Astrocyte of the spinal cord (primary cell): Measurements from ENCODE around the gene RSPRY1.
"Not testable (repeated sequence)": the region's sequence is repeated elsewhere in the genome, so short reads cannot be mapped to it uniquely, and the experiment has no call there.

Experiments
- DNase-seq: peaks from one replicate; pipeline ENCODE4 v3.0.0; 2011; ENCODE audit warnings: low read depth, low spot score
- H3K4me3 ChIP-seq: 2 replicates; pipeline ENCODE4 v1.5.1; 2011; ENCODE audit warnings: low read depth, mild to moderate bottlenecking, low read length, moderate library complexity
- in situ Hi-C: cut with HindIII; loops from 2 replicates; pipeline ENCODE4 v1.10.0; 2017; ENCODE audit warnings: low sequenced_read_pairs
- TF ChIP-seq, protein P1 (sequence below): IDR thresholded peaks from 2 replicates; pipeline ENCODE4 v1.5.1; 2012; ENCODE audit warnings: low read depth, mild to moderate bottlenecking, low read length, inconsistent platforms

RSPRY1 gene

DNA sequence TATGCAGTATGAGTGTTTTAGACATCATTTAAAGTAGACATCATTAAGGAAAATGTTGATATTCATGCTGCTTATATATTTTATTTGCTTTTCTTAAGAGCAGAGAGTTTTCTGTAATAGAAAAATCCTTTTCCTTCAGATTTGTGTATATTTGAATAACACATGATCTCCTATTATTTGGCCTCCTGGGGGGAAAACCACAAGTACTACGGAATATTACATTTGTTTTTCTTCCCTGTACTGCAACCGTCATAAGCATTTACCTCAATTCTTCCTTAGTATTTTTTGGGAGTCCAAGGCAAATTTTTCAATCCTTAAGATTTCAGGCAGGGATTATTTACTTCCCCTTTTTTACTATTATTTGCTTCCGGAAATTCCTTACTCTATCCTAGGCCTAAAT is 6.0 kb downstream of the RSPRY1 start:
- peak; percentile 77 for DNase-seq
- TF ChIP-seq, protein P1, sequence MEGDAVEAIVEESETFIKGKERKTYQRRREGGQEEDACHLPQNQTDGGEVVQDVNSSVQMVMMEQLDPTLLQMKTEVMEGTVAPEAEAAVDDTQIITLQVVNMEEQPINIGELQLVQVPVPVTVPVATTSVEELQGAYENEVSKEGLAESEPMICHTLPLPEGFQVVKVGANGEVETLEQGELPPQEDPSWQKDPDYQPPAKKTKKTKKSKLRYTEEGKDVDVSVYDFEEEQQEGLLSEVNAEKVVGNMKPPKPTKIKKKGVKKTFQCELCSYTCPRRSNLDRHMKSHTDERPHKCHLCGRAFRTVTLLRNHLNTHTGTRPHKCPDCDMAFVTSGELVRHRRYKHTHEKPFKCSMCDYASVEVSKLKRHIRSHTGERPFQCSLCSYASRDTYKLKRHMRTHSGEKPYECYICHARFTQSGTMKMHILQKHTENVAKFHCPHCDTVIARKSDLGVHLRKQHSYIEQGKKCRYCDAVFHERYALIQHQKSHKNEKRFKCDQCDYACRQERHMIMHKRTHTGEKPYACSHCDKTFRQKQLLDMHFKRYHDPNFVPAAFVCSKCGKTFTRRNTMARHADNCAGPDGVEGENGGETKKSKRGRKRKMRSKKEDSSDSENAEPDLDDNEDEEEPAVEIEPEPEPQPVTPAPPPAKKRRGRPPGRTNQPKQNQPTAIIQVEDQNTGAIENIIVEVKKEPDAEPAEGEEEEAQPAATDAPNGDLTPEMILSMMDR = no peak
- H3K4me3 ChIP-seq = no peak overlapping the region
- in situ Hi-C loops = no loop called here

DNA sequence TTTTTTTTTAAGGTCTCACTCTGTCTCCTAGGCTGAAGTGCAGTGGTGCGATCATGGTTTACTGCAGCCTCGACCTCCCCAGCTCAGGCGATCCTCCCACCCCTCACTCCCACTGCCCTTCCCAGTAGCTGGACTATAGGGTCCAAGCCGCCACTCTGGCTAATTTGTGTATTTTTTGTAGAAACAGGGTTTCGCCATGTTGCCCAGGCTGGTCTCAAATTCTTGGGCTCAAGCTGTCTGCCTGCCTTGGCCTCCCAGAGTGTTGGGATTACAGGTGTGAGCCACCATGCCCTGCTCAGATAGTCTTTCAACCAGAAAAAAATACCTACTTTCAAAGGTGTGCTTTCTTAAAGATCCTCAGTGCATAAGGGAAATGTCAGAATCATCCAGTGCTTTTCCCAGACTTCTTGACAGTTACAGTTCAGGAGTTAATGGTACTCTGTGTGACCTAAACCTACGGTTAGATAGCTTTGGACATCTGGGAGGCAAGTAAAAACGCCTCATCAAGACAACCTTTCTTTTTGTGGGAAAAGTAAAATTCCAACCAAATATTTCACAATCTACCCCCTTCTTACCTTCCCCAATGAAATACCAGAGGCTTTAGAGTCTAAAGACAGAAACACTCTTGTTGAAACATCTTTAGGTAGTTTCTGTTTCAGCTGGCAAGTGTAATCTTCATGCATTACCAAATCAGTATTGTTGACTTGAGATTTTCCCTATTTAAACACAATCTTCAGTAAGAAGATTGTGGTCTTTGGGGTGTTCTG is 6.8 kb downstream of the RSPRY1 start:
- DNase-seq = peak; percentile 75
- TF ChIP-seq, protein P1 = no peak
- H3K4me3 ChIP-seq = no peak overlapping the region
- in situ Hi-C loops = no loop called here

DNA sequence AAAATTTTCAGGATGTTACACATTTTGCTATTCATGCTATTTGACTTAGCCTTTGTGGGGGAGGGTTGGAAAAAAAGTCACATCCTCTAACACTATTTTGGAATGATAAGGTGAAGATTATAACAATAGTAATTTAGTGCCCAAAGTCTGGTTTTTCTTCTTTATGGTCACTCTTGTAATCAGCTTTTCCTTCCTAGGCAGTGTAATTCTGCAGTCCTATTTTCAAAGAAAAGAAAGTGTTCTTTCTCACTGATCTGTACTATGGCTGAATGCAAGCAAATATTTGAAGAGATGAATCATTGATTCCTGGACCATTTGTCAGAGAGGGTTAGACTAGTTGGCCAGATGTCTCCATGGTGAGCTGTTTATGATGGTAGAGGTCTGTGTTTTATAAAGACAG is 8.4 kb downstream of the RSPRY1 start:
- TF ChIP-seq, protein P1 = no peak
- in situ Hi-C loops = no loop called here

DNA sequence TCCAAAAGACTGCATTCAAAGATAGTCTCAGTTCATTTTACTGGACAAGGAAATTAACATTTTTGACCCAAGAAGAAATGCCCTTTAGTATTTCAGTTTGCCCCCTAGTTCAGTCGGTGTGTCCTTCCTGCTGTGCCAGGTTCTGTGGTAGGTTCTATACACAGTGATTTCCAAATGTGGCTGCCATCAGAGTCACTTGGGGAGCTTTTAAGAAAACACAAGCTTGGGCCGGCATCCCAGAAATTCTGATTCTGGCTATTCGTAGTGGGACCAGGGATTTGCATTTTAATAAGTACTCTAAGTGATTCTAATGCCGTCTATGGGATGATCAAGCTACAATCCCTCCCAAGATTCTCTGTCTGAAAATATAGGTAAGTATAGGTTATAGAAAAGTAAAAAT is 10.2 kb downstream of the RSPRY1 start:
- H3K4me3 ChIP-seq = no peak overlapping the region
- TF ChIP-seq, protein P1 = no peak
- no peak for DNase-seq
- in situ Hi-C loops = no loop called here

More for the DNA sequence above, 8.4 kb downstream of the RSPRY1 start:
- DNase-seq = peak; percentile 95
- H3K4me3 ChIP-seq = no peak overlapping the region

DNA sequence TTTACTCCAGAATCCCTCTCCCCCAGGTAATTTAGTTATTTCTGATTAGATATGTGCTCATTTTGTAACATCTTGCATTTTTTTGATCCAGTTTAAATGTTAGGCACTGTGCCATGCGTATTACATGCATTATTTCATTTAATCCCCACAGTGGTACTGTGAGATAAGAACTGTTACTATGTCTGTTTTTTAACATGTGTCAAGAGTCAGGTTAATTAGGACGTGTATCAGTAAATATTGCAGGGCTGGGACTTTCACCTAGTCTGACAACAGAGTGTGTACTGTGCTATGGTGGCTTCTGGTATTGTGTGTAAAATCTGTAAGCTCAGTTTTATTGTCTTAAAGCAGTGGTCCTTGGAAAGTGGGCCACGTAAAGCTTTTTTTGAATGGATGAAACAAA is 10.6 kb downstream of the RSPRY1 start:
- H3K4me3 ChIP-seq = no peak overlapping the region
- TF ChIP-seq, protein P1 = no peak
- no peak for DNase-seq
- in situ Hi-C loops = no loop called here

DNA sequence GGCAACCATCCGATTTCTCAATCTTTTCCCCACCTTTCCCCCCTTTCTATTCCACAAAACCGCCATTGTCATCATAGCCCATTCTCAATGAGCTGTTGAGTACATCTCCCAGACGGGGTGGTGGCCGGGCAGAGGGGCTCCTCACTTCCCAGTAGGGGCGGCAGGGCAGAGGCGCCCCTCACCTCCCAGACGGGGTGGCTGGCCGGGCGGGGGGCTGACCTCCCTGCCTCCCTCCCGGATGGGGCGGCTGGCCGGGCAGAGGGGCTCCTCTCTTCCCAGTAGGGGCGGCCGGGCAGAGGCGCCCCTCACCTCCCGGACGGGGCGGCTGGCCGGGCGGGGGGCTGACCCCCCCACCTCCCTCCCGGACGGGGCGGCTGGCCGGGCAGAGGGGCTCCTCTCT is 14.2 kb downstream of the RSPRY1 start:
- H3K4me3 ChIP-seq, in situ Hi-C loops, DNase-seq: not testable (repeated sequence)

DNA sequence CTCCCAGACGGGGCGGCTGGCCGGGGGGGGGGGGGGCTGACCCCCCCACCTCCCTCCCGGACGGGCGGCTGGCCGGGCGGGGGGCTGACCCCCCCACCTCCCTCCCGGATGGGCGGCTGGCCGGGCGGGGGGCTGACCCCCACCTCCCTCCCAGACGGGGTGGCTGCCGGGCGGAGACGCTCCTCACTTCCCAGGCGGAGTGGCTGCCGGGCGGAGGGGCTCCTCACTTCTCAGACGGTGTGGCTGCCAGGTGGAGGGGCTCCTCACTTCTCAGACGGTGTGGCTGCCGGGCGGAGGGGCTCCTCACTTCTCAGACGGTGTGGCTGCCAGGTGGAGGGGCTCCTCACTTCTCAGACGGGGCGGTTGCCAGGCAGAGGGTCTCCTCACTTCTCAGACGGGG is 14.8 kb downstream of the RSPRY1 start:
- DNase-seq, in situ Hi-C loops, H3K4me3 ChIP-seq: not testable (repeated sequence)
